HepG2 (cell line): ENCODE data around the gene PRKG1.

Source experiments
- ASH2L ChIP-seq: fragments of 300-600, 200-600 bp; sonication (generic); IDR thresholded peaks from 2 replicates; pipeline ENCODE4 v1.7.0; 2017; ENCODE audit warnings: low read depth, mild to moderate bottlenecking, moderate library complexity, mixed read lengths, low read length; ENCODE audit not compliant: insufficient read length
- BCL6 ChIP-seq: IDR thresholded peaks from 2 replicates; pipeline ENCODE4 v1.6.1; 2016; ENCODE audit warnings: missing genetic modification reagents, missing compliant biosample characterization
- CENPT ChIP-seq: sonication (generic); formaldehyde crosslinking; IDR thresholded peaks from 2 replicates; pipeline ENCODE4 v1.8.0; 2022; ENCODE audit warnings: low read depth, mild to moderate bottlenecking, moderate library complexity, missing genetic modification reagents
- POLR2AphosphoS5 ChIP-seq: IDR thresholded peaks from 2 replicates; pipeline ENCODE4 v1.6.1; 2012; ENCODE audit warnings: low read depth, low read length
- REPIN1 ChIP-seq: sonication (generic); formaldehyde crosslinking; IDR thresholded peaks from 2 replicates; pipeline ENCODE4 v1.8.0; 2022; ENCODE audit warnings: missing genetic modification reagents, low read depth, mild to moderate bottlenecking, borderline replicate concordance
- RFX5 ChIP-seq: IDR thresholded peaks from 2 replicates; pipeline ENCODE4 v1.6.1; 2011; ENCODE audit warnings: low read depth, low read length, improper control_type of control experiment
- RFXANK ChIP-seq: IDR thresholded peaks from 2 replicates; pipeline ENCODE4 v1.6.1; 2016
- ZNF121 ChIP-seq: sonication (generic); formaldehyde crosslinking; IDR thresholded peaks from 2 replicates; pipeline ENCODE4 v1.5.0; 2020; ENCODE audit warnings: mild to moderate bottlenecking, missing genetic modification reagents
- ZNF296 ChIP-seq: sonication (generic); formaldehyde crosslinking; conservative IDR thresholded peaks from 2 replicates; pipeline ENCODE4 v1.5.0; 2020; ENCODE audit warnings: mild to moderate bottlenecking, missing genetic modification reagents
- ZNF468 ChIP-seq: sonication (generic); formaldehyde crosslinking; IDR thresholded peaks from 2 replicates; pipeline ENCODE4 v1.8.0; 2022; ENCODE audit warnings: mild to moderate bottlenecking, moderate library complexity, missing genetic modification reagents
- ZNF558 ChIP-seq: sonication (generic); formaldehyde crosslinking; IDR thresholded peaks from 2 replicates; pipeline ENCODE4 v1.9.0; 2022; ENCODE audit warnings: mild to moderate bottlenecking, missing genetic modification reagents, borderline replicate concordance
- ZNF660 ChIP-seq: sonication (generic); formaldehyde crosslinking; IDR thresholded peaks from 2 replicates; pipeline ENCODE4 v1.5.1; 2020; ENCODE audit warnings: mild to moderate bottlenecking, low read depth, missing genetic modification reagents, borderline replicate concordance
- ZNF766 ChIP-seq: sonication (generic); formaldehyde crosslinking; IDR thresholded peaks from 2 replicates; pipeline ENCODE4 v1.5.0; 2020; ENCODE audit warnings: missing genetic modification reagents, borderline replicate concordance

DNA sequence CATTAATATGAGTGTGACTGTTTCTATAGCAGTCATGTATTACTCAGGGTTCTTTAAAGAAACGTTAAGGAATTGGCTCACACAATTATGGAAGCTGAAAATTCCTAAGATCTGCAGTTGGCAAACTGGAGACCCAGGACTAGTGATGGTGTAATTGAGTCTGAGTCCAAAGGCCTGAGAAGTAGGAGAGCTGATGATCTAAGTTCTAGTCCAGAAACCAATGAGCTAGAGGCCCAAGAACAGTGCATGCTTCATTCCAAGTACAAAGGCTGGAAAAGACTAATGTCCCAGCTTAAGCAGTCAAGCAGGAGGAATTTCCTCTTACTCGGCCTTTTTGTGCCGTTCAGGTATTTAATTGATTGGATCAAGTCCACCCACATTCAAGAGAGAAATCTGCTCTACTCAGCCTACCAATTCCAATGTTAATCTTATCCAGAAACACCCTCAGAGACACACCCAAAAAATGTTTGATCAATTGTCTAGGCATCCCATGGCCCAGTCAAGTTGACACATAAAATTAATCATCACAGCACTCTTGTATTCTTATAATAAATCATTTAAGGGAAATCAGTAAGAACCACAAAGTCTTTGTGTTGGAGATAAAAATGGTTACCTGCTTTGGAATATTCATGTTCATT, 312.1 kb downstream of the PRKG1 start:
- TF ChIP-seq RFX5 (no peak), BCL6 (CRISPR knock-in tag) (no peak), ZNF468 (CRISPR knock-in tag) (no peak), ZNF660 (CRISPR knock-in tag) (no peak), ASH2L (no peak), REPIN1 (CRISPR knock-in tag) (no peak), ZNF296 (CRISPR knock-in tag) (no peak), ZNF766 (CRISPR knock-in tag) (no peak), RFXANK (no peak), ZNF121 (CRISPR knock-in tag) (no peak), ZNF558 (no peak), POLR2AphosphoS5 (no peak), CENPT (CRISPR knock-in tag) (no peak)
